Heart right ventricle (tissue), 16 donors: Measurements from ENCODE around the gene ABCB10. TPM values are rescaled to one million over a fixed set of nuclear protein-coding genes. Genes with fewer than 3 reads are reported as not detected.

Experiments
- ATAC-seq, 8 donors: fragments of 200-7000 bp; cut with Tn5 transposase; one replicate each; pipeline ENCODE4 v1.9.1; 2020; ENCODE audit warnings: mild to moderate bottlenecking in 8 of 8, moderate library complexity in 8 of 8, moderate number of reproducible peaks in 1 of 8
- DNase-seq, 2 donors: peaks; one replicate each; pipeline ENCODE4 v3.0.0-alpha.2; 2020
- H3K27ac ChIP-seq, 10 donors: fragments of 200-600 bp; sonication (generic) in 2 of 10; one replicate each; pipeline versions ENCODE4 v1.5.0 to v1.8.0; 2020 to 2022; ENCODE audit warnings: mild to moderate bottlenecking in 3 of 10
- H3K27me3 ChIP-seq, 7 donors: fragments of 200-600 bp; one replicate each; pipeline ENCODE4 v1.8.0; 2021 to 2022; ENCODE audit warnings: mild to moderate bottlenecking in 2 of 7
- H3K36me3 ChIP-seq, 9 donors: fragments of 200-600 bp; sonication (generic) in 1 of 9; one replicate each; pipeline versions ENCODE4 v1.5.0 to v1.8.0; 2020 to 2022; ENCODE audit warnings: mild to moderate bottlenecking in 2 of 9
- H3K4me1 ChIP-seq, 9 donors: fragments of 200-600 bp; sonication (generic) in 1 of 9; one replicate each; pipeline versions ENCODE4 v1.5.0 to v1.8.0; 2020 to 2022; ENCODE audit warnings: mild to moderate bottlenecking in 4 of 9
- H3K4me3 ChIP-seq, 10 donors: fragments of 200-600 bp; sonication (generic) in 2 of 10; one replicate each; pipeline versions ENCODE4 v1.5.0 to v1.8.0; 2020 to 2022; ENCODE audit warnings: mild to moderate bottlenecking in 7 of 10, moderate library complexity in 2 of 10
- H3K9me3 ChIP-seq, 11 donors: fragments of 200-600 bp in 10 of 11; sonication (generic) in 2 of 11; one replicate each; pipeline versions ENCODE4 v1.5.0 to v1.8.0; 2013 to 2022; ENCODE audit warnings: mild to moderate bottlenecking in 2 of 11, control low read depth in 1 of 11, moderate library complexity in 1 of 11
- WGBS, 2 donors: extraction: QIAGEN DNeasy Blood & Tissue Kit; methylation state at CpG; one replicate each; pipeline ENCODE4 v1.1.7; 2013; ENCODE audit warnings: inconsistent platforms in 1 of 2; 5-methylcytosine and 5-hydroxymethylcytosine counted together
- intact Hi-C, 10 donors: fragments of 100-400 bp; cut with DNase I; formaldehyde crosslinking; loops; one replicate each; pipeline versions ENCODE4 v1.11.1 to v1.14.2; 2022
- polyA plus RNA-seq, 2 donors: library from polyadenylated mRNA; stranded (reverse); fragments of 200-250 nt; gene quantifications; one replicate each; pipeline ENCODE4 v1.2.3, GENCODE V29; 2013
- total RNA-seq, 10 donors: library from RNA; stranded (reverse); fragmentation: NEBNext Ultra II Directional in 3 of 10; extraction: Animal tissue kit (Norgen Biotek cat#: 25700) in 3 of 10; gene quantifications; one replicate each; pipeline versions ENCODE4 v1.2.1 to v1.2.4, GENCODE V29; 2021 to 2023
- TF ChIP-seq, protein P1 (sequence below), 9 donors: fragments of 200-600 bp; sonication (generic) in 2 of 9; IDR thresholded peaks; one replicate each; pipeline versions ENCODE4 v1.5.0 to v1.8.0; 2021 to 2022; ENCODE audit warnings: antibody characterized with exemption in 9 of 9, mild to moderate bottlenecking in 5 of 9, moderate library complexity in 1 of 9
- donor health status: Arrhythmogenic right ventricular cardiomyopathy.
- donor health status: ischemic (EF 13 %, LVEDD 7.1; RV severe dilation, severe dysfunction).
- donor health status: healthy with polysubstance abuse.
- donor health status: DM: no; HTN: yes; CAD: no.
- donor health status: DM: no; HTN: no; CAD: no.
- donor health status: ischemic (EF 25% LVEDD 6.9; RV normal size, moderate dysfunction).
- donor health status: ischemic (EF 25% LVEDD 5.7; RV mildly dilated, moderate dysfunction).
- donor health status: healthy.
- donor health status: DM: yes; HTN: yes; CAD: no.
- donor health status: Ischemic cardiomyopathy.
- donor health status: ischemic (EF 35%, LVEDD 5.7; RV mildly dilated, moderate dysfunction).
- donor health status: nonischemic (EF 11% LVEDD 7.7; RV severe dilation, severe dysfunction).
- donor health status: DM: yes; HTN: yes; CAD: no.
- donor health status: PGD.
- donor health status: ischemic (EF 29% LVEDD 5.4; RV normal size, mild dysfunction).
- donor health status: nonischemic (EF 23%, LVEDD 6.1; RV moderate dilation, normal function).

ABCB10 gene
- total and polyA plus RNA-seq, 12 donors: 4.2 to 13.5 (median 11.3) TPM

DNA sequence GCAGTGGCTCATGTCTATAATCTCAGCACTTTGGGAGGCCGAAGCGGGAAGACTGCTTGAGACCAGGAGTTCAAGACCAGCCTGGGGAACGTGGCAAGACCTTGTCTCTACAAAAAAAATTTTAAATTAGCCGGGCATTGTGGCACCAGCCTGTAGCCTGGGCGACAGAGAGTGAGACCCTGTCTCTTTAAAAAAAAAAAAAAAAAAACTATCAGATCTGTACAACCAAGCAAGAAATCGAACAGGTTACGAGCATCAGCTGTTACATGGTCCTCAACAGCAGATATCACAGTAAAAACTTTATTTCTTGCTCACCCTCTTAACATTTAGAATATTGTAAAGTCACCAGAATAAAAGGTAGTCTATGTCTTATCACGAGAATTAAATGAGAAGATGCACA is 51.9 kb downstream of the ABCB10 start:
- no peaks in the 10 kb centered on the region for H3K9me3 ChIP-seq
- WGBS, 2 donors: 80 to 83% methylated on average over 8 of the region's 8 CpGs
- H3K4me3 ChIP-seq: no peak overlapping the region
- intact Hi-C loops: loop anchor here in 2 of 10 donors (5.0 kb wide), 4 partner anchors 121 to 249 kb away; partner anchors contain the start of genes RAB4A (in 1 of the 2), TAF5L (in 1 of the 2) and URB2 (in 1 of the 2)
- H3K27me3 ChIP-seq: no peaks in the 10 kb centered on the region
- TF ChIP-seq, protein P1, sequence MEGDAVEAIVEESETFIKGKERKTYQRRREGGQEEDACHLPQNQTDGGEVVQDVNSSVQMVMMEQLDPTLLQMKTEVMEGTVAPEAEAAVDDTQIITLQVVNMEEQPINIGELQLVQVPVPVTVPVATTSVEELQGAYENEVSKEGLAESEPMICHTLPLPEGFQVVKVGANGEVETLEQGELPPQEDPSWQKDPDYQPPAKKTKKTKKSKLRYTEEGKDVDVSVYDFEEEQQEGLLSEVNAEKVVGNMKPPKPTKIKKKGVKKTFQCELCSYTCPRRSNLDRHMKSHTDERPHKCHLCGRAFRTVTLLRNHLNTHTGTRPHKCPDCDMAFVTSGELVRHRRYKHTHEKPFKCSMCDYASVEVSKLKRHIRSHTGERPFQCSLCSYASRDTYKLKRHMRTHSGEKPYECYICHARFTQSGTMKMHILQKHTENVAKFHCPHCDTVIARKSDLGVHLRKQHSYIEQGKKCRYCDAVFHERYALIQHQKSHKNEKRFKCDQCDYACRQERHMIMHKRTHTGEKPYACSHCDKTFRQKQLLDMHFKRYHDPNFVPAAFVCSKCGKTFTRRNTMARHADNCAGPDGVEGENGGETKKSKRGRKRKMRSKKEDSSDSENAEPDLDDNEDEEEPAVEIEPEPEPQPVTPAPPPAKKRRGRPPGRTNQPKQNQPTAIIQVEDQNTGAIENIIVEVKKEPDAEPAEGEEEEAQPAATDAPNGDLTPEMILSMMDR (IDR thresholded peaks at IDR 0.05): no peak
- H3K4me1 ChIP-seq: peaks cover 3 to 26% (median 20%) of the 10 kb centered on the region in 9 donors
- DNase-seq (no peak), ATAC-seq (no peak)
- peaks cover 0 to 42% (median 0%) of the 10 kb centered on the region in 9 donors for H3K36me3 ChIP-seq
- no peak overlapping the region for H3K27ac ChIP-seq

DNA sequence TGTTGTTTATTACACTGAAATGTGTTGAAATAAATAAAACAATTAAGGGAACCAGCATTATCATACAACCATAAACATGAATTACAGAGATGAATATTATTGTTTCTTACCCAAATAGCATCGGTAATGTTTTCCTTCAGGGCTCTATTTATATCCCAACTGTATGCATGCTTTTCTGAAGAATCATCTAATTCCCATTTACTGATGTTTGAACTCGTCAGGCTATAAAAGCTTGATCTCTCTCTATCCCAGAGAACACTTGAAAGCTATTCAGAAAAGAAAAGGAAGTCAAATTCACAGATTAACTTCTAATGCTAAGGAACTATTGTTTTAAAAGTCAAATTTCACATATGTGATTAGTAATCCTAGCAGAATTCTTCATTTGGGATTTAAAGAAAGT is 62.7 kb downstream of the ABCB10 start:
- no peak for ATAC-seq
- TF ChIP-seq, protein P1 (IDR thresholded peaks at IDR 0.05): no peak
- intact Hi-C loops: no loop called here

DNA sequence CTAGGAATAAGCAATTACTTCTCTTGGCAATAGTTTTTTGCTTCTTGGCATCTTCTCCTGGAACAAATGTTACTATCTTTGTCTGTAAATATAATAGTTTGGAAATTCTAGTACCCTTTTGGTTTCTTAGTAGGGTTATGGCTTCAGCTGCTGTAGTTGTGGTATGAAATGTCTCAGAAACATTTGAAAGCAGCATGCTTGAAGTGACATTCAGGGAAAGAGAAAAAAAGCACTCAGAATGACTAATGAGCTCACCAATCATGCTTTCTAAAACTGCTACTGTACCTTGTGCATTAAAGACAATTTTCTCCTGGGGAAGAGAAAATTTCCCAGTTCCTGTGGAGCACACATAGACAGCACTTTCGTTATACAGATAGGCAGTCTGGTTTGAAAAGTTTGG is 71.3 kb downstream of the ABCB10 start:
- TF ChIP-seq, protein P1 (IDR thresholded peaks at IDR 0.05): no peak
- Histone ChIP-seq H3K4me1 (peaks cover 0 to 4% (median 0%) of the 10 kb centered on the region in 9 donors), H3K4me3 (no peak overlapping the region), H3K36me3 (peaks cover 0 to 100% (median 61%) of the 10 kb centered on the region in 9 donors), H3K9me3 (no peaks in the 10 kb centered on the region), H3K27ac (no peak overlapping the region), H3K27me3 (no peaks in the 10 kb centered on the region)
- DNase-seq: no peak
- intact Hi-C loops: loop anchor here in 1 of 10 donors (10.0 kb wide), 1 partner anchor 822 kb away; no protein-coding TSS in a partner anchor
- ATAC-seq: no peak
- WGBS, 2 donors: 96 to 100% methylated on average over 1 of the region's 1 CpG

More for the DNA sequence above, 62.7 kb downstream of the ABCB10 start:
- 86 to 93% methylated on average over 2 of the region's 2 CpGs for WGBS, 2 donors
- H3K27ac ChIP-seq: no peak overlapping the region
- H3K36me3 ChIP-seq: peaks cover 0 to 100% (median 64%) of the 10 kb centered on the region in 9 donors
- H3K9me3 ChIP-seq: no peaks in the 10 kb centered on the region
- H3K4me3 ChIP-seq: no peak overlapping the region
- no peaks in the 10 kb centered on the region for H3K4me1 ChIP-seq
- no peak for DNase-seq
- H3K27me3 ChIP-seq: no peaks in the 10 kb centered on the region

- 92 to 97% methylated on average over 1 of the region's 1 CpG for WGBS, 2 donors
These were observed 73.2 kb downstream of the ABCB10 start for GRCh38 chr1:229485318-229485717.

More at GRCh38 chr1:229485318-229485717, 73.2 kb downstream of the ABCB10 start:
- Histone ChIP-seq H3K9me3 (no peaks in the 10 kb centered on the region), H3K4me3 (no peak overlapping the region), H3K27me3 (no peaks in the 10 kb centered on the region), H3K36me3 (peaks cover 0 to 100% (median 50%) of the 10 kb centered on the region in 9 donors), H3K27ac (no peak overlapping the region), H3K4me1 (peaks cover 0 to 12% (median 0%) of the 10 kb centered on the region in 9 donors)
- ATAC-seq: no peak
- TF ChIP-seq, protein P1 (IDR thresholded peaks at IDR 0.05): no peak
- intact Hi-C loops: loop anchor here in 2 of 10 donors (1.0 to 10.0 kb wide), 2 partner anchors 28 to 821 kb away; no protein-coding TSS in a partner anchor
- no peak for DNase-seq
